Peyer's patch (tissue), 4 donors: ENCODE results near the gene TIFAB.

ENCODE experiments used
- CTCF ChIP-seq, 6 experiments: fragments of 450-650 bp in 4 of 6; fragments of 200-600 bp in 2 of 6; sonication (generic) in 1 of 6; IDR thresholded peaks; one replicate each; pipeline ENCODE4 v1.5.1; 2017 to 2019; ENCODE audit warnings: antibody characterized with exemption in 6 of 6, mild to moderate bottlenecking in 3 of 6, moderate library complexity in 1 of 6
- POLR2A ChIP-seq, 2 donors: fragments of 450-650 bp; IDR thresholded peaks; one replicate each; pipeline ENCODE4 v1.5.1; 2017; ENCODE audit warnings: antibody characterized with exemption in 2 of 2, mild to moderate bottlenecking in 2 of 2, moderate library complexity in 2 of 2

GRCh38 chr5:135445306-135445985 is 6.7 kb downstream of the TIFAB start:
- TF ChIP-seq CTCF (IDR thresholded peaks at IDR 0.05) (no peak), POLR2A (IDR thresholded peaks at IDR 0.05) (no peak)
